T-helper 2 cell treated with Interferon-gamma antibody and Interleukin-4, amounts not matched to agents 100 ng/mL and 5 ng/mL, for 36 hours (primary cell): ENCODE measurements around the gene PPARG. TPM values are rescaled to one million over a fixed set of nuclear protein-coding genes. Genes with fewer than 3 reads are reported as not detected.

ENCODE experiments used
- intact Hi-C: fragments of 100-400 bp; cut with micrococcal nuclease; formaldehyde crosslinking; loops from one replicate; pipeline ENCODE4 v1.15.1; 2023
- total RNA-seq: library from RNA; stranded (reverse); gene quantifications from 2 replicates; pipeline ENCODE4 v1.2.3, GENCODE V29; 2022

PPARG gene
- total RNA-seq, 1 donor from 2014 or later, result 1.2 TPM

DNA sequence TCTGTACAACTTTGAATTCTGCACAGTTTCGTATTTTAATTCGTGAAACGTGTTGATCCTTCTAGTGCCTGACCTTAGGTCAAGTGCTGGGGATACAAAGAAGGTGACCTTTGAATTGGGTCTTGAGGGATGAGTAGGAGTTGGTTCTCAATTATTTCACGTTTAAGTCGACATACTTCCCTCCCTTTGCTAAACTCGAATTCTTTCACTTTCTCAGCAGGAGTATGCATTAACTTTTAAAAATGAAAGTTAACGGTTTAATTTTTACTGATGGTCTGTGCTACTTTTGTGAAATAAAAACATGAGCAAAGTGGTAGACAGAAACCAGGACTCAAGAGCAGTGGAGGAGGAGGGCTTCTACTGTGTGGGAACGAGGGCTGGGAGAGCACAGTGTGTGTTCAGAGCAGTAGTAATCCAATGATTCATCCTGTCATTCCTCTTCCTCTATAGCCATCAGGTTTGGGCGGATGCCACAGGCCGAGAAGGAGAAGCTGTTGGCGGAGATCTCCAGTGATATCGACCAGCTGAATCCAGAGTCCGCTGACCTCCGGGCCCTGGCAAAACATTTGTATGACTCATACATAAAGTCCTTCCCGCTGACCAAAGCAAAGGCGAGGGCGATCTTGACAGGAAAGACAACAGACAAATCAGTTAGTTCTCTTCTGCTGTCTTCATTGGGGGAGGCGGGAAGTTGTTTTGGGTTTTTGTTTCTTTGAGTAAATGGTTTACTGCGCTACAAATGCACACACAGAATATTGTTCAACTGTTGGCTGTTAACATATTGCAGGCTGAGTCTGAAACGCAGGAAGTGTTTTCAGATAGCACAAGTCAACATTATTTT is 116.8 kb downstream of the PPARG start:
- intact Hi-C loops, result no loop called here

DNA sequence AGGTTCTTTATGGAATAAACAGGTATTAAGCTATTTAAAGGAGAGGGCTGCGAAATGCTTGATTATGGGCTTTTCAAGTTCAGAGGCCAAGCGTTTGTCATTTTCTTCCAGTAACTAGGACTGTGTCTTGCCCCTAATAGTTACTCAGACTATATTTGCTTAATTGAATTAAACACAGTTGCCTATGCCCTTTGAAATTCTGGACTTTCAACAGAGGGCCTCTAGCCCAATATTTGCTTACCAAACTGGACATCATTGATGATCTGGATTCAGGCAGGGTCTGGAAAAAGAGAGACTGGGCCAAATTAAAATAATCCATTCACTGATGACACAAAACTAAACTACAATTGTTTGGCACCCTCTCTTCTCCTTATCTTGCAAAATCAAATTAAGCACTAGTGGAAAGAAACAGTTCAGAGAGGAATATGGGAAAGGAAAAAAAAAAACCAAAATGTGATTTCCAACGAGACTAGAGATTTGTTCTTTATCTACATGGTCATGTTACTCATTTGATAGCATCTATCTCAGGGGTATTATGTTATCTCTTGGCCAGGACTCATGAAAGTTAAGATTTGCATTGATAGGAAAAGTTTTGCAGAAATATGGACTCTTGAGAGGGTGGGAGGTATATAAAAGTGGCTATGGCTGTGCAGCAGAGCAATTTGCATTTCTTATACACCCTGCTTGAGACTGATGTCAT is 120.3 kb downstream of the PPARG start:
- intact Hi-C loops, result no loop called here

DNA sequence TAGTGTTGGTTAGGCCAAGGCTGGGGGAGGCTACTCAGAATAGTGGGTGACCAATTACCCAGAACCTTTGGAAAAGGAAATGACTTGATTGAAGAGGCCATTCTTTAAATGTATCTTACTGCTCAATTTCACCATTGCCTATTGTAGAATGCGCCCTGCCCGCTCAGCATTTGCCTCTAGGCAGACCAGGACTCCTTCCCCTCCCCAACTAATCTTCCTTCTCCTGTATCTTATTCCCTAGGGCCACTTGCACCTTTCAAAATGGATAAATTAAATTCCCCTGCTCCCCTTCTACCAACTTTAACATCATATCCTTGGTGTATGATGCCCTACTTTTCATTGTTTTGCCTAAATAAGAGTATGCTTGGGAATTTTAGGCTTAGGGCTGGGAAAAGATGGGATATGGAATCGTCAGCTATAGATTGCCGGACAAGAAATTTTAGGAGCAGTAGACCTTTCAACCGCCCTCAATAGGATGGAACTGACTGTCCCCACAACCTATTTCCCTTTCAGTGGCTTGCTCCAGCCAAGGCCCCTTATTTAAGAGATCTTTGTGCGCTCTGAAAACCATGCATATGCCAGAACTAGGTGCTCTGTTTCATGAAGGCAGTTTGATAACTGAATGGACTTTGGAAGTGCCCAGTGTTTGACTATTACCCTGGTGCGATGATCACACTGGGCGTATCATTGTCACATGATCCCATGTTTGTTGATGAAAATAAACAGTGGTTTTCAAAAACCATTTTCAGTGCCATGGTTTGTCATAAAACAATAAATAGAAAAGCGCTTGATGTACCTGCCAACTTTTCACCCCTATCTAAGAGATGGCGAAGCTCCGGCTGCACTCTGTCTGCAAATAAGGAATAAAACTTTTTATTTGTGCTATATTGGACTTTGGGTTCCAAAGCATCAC is 121.1 kb downstream of the PPARG start:
- intact Hi-C loops, result no loop called here

DNA sequence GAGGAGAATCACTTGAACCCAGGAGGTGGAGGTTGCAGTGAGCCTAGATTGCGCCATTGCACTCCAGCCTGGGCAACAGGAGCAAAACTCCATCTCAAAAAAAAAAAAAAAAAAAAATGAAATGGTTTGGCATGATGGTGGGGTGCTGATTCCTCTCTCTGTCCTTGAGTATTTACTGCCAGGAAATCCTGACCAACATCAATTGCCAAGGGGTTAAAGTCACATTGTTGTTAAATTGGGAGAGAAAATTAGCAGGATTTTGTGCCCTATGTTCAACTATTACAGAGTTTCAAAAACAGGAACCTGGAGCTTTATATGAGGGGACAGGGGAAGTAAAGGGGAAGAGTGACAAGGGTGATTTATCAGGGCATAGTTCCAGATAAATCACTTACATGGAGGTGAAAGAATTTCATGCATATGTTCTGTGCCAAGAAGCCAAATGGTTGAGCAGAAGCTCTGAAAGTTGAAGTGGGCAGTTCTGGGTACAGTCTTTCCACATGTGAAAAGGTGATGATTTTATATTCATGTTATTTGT is 124.9 kb downstream of the PPARG start:
- intact Hi-C loops, result no loop called here

DNA sequence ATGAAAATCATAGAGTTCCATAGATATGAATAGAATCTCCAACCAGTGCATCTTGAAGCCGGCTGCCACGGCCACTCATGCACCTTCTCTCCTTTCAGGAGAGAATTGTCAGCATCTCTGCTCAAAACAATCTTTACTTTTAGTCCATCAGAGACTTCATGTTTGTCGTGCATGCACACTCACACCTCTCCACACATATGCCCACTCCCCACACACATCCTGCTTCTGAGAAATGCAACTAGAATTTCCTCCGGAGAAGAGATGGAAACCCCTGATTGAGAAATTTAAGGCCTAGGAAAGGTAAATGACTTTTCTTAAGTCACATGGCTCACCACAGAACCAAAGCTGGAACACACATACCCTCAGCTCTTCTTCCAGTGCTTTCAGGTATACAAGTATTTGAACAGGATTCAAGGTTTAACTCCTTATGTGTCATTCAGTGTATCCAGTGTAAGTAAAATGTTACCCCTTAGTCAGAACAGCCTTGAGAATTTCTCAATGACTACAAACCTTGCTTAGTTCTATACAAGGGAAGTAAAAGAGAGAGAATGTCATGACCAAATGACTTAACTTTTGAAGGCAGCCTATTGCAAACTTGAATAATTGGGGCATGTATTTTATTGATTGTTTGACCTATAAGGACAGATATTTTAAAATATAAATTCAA is 126.3 kb downstream of the PPARG start:
- intact Hi-C loops, result no loop called here

DNA sequence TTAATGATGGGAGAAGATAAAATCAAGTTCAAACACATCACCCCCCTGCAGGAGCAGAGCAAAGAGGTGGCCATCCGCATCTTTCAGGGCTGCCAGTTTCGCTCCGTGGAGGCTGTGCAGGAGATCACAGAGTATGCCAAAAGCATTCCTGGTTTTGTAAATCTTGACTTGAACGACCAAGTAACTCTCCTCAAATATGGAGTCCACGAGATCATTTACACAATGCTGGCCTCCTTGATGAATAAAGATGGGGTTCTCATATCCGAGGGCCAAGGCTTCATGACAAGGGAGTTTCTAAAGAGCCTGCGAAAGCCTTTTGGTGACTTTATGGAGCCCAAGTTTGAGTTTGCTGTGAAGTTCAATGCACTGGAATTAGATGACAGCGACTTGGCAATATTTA is 127.9 kb downstream of the PPARG start:
- intact Hi-C loops, result no loop called here

DNA sequence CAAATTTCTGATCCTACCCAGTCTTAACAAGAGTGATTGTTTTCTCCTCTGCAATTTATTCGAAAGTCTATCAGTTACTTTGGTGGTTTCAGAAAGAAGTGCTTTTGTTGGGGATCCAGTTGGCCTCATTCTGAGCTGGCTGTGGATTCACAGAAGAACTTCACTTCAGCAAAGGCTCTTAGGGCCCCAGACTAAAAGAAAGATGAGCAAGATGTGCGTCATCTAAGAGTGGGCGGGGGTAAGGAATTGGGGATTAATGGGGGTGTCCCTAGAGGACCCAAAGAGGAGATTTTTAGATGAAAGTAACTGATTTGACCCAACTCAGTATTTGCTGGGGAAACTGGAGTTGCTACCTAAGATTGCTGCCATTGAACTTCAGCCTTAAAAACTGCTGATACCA is 131.5 kb downstream of the PPARG start:
- intact Hi-C loops, result no loop called here

DNA sequence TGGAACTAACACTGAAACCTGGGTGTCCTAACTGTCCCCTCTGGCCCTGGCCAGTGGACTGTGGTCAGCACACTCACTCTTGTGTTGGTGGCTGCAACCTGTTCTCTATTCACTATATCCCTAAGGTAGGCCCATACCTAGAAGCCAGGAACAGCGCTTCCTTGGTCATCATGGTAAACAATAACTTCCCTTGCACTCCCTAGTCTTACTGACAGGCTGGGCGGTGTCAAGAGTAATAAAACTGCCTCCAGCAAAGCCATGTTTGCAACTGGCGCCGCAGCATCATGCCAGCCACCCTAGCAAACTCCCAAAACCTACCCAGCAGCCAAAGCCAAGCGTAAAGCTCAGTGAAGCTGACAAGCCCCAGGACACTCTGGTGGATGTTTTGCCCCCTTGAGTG is 132.3 kb downstream of the PPARG start:
- intact Hi-C loops, result no loop called here

DNA sequence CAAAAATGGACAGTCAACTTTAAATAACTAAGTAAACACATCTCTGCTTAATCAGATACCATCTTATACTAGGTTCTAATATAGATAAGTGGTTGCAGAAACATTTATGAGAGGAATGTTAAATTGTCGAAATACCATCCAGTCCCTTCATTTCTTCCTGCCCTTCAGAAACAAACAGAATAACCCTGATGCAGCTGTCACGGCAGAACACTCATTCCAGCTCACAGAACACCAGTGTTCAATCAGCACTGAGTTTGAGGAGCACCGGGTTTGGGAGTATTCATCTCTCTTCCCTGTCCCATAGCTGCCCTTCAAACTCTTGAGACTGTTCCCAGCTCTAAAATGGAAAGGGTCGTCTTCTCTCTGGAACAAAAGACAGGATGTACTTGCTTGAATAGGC is 134.3 kb downstream of the PPARG start:
- intact Hi-C loops, result no loop called here

DNA sequence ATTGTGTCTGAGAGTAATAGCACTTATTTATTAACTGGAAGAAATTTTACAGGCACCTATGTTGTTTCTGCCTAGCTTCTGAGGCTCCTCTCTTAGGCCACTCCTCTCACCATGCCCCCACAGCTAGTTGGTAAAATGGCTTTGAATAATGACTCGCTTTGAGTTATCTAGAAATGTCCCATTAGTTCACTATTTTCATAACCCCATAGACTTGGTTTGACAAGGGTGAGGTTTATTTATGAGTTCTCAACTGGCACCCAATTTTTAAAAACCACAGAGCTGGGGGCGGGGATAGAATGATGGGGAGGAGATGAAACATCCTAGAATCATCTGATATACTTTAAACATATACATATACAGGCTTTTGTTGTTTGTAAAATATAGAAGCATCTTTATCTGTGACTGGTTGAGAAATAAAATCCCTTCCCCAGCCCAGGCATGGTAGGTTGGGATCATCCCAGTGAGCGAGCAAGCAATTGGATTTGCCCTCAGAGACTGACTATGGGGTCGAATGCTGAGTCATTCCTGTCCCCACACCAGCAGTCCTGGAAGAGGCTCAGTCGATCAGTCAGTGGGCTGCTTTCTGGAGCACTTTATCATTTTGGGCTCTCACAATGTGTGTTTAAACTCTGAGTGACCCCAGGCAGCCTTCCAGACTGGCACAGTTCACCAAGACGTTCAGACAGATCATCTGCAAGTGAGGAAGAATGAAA is 135.2 kb downstream of the PPARG start:
- intact Hi-C loops, result no loop called here

DNA sequence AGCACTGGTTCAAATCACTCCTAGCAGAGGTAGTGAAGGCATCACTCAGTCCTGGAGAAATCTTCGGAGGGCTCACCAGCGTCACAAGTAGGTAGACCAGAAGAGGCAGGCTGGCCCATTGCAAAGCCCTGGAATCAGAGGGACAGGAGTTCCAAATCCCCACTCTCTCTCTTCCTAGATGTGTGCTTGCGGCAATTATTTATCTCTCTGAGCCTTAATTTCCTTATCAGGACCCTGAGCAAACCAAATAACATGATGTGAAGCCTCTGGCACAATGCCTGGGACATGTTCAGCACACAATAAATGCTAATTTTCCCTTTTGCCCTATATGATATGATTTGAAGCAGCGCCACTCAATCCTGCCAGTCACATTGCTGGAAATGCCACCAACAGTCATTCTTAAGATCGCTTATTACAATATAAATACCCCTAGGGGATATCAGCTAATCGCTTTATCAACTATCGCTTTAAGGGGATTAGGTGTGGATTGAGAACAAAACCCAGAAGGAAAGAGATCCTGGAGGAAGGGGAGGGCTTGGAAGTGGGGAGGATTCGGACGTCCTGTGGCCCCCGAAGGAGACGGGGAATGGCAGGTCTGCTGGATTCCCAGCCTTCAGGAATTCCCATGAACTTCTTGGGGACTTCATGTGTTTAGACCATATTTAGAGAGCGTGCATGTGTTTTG is 135.9 kb downstream of the PPARG start:
- intact Hi-C loops, result no loop called here

DNA sequence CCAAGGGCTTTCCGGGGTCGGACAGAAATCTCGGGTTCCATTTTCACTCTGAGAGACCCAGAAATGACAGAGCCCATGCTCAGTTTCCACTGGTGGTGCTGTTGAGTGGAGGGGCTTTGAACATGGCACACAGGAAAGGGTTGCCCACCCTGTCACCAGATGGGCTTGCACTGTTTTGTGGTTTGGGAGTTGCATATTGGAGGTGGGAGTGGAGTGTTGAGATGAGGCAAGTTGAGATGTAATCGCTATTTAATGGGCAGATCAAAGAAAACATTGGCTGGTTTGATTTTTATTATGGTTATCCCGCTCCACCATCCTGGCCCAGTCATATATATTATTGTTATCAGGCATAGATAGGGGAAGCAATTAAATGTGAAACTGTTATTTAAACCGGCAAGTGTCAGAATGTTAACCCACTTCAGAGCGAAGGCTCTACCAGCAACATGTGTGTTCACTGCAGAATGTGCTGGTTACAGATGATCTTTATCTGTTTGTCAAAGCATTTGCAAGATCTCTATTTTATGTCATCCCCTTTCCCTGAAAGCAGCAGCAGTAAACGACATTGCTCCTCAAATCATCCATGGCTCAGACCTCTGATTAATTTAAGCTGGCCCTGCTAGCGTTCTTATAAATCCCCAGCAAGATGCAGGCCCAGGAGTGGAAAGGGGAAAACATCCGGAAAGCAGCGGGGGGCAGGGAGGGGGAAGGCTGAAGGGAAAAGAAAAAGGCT is 137.1 kb downstream of the PPARG start:
- intact Hi-C loops, result no loop called here

DNA sequence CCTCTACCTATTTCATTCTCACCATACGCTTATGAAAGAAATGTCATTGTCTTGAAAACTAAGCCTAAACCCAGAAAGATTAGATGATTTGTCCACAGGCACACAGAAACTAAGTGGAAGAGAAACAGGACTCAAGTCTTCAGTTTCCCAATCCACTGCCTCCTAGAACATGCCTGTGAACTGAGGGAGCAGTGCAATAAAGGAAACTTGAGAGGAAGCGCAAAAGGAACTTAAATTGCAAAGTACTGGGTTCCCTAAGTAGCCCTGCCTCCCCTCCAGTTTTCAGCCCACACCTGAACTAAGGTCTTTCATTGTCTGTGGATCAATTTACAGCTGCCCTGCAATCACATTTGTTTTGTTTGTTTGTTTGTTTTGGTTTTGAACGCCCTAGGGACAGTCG is 138.7 kb downstream of the PPARG start:
- intact Hi-C loops, result no loop called here

DNA sequence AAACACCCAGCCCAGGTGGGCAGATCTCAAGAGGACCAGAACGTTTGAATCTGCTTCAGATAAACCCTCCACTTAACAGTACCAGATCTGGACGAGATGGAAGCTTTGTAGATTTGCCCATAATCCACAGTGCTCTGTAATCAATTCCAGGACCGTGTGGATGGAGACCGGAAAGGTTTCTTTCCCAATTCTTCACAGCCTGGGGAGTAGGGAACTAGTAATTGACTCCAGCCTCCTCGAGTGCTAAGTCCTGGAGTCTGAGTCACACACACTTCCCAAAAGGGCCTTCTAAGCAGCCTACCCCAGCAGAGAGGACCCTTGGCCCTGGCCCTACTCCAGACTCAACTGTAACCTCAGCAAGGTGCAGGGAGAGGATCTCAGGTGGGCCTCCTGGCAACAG is 139.3 kb downstream of the PPARG start:
- intact Hi-C loops, result no loop called here

DNA sequence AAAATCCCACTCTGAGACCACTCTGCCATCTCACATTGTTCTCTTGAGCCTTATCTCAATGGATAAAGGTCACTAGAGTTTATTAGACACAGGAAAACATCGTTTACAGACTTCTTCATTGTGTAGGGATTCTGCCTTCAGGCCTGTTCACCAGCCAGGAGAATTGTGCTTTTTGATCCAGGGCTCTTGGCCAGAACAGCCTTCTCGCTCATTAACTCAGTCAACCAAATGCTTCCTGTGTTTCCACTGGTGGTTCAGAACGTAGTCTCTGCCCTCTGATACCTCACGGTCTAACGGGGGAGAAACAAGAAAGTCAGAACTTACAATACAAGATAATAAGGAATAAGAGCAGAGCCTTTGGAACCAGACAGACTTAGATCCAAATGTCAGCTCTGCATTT is 141.2 kb downstream of the PPARG start:
- intact Hi-C loops, result no loop called here

DNA sequence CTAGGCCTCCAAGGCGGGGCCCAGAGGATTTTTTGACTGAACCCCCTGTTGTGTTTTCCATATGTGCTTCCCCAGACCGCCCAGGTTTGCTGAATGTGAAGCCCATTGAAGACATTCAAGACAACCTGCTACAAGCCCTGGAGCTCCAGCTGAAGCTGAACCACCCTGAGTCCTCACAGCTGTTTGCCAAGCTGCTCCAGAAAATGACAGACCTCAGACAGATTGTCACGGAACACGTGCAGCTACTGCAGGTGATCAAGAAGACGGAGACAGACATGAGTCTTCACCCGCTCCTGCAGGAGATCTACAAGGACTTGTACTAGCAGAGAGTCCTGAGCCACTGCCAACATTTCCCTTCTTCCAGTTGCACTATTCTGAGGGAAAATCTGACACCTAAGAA is 145.0 kb downstream of the PPARG start:
- intact Hi-C loops, result no loop called here

DNA sequence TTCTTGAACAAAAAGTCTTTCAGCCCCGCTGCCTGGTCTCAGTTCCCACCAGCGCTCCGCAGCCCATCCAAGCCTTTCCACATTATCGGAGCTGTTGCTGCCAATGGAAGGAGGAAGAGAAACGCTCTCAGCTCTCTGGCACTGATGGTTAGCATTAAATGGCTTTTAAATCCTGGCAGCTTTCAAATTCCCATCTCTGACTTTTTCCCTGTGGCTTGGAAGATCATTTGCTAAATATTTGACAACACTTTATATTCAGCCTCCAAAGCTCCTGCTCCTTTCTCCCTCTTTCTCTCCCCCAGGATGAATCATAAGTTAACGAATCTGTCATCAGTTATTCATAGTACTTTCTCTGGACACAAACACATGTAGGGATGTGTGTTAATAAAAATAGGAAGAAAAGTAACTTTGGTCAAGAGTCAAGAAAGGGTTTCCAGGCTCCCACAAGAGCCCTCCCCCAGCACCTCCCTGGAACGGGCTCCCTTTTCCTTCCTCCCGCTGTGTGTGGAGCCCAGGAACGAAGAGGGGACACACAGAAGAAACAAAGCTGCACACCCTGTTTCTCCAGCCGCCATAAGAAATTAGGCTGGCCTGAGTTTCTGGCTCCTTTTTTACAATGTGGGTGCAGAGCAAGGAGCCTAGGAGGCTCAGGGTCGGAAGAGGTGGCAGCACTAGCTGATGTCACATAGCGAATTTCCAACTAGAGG is 147.8 kb downstream of the PPARG start:
- intact Hi-C loops, result no loop called here

DNA sequence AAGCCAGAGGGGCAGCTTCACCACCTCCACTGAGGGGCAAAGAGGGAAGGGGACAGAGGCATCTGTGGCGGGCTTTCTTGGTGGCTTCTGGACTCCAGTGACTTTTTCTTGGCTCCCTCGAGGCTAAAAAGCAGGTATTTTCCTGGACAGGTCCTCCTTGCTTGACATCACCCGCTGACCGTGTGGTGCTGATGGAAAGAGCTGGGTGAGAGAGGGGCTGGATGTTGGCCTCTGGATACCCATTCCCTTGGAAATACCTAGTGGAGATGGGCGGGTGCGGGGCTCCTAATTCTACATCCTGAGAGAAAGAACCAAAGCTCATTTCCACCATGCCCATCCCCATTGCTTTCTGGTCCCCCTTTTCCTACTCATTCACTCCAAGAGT is 148.3 kb downstream of the PPARG start:
- intact Hi-C loops, result no loop called here

DNA sequence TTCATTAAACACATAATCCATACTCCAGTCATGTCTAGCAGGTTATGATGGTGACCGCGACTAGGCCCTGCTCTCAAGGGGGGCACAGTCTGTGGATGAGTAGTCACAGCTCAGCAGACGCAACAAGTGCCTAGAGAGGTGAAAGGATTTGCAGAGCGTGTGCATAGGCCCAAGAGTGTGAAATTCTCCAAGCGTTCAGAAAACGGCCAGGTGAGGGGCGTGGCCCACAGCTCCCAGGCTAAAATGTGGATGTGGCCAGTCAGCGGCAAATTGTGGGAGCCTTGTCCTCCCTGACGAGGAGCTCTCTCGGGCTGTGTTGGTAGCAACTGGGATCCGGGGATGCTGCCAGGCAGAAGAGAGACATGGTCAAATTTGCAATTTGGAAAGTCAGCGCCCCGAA is 149.0 kb downstream of the PPARG start:
- intact Hi-C loops, result no loop called here
